Measurements from ENCODE around the gene OTULIN. TPM values are rescaled to one million over a fixed set of nuclear protein-coding genes. Genes with fewer than 3 reads are reported as not detected.
A peak's percentile ranks its signal among the peaks of the same experiment; 100 is the strongest.

Gene OTULIN
- total and polyA plus RNA-seq, 2 experiments from 2014 or later = 12.8 to 24.4 TPM

DNA sequence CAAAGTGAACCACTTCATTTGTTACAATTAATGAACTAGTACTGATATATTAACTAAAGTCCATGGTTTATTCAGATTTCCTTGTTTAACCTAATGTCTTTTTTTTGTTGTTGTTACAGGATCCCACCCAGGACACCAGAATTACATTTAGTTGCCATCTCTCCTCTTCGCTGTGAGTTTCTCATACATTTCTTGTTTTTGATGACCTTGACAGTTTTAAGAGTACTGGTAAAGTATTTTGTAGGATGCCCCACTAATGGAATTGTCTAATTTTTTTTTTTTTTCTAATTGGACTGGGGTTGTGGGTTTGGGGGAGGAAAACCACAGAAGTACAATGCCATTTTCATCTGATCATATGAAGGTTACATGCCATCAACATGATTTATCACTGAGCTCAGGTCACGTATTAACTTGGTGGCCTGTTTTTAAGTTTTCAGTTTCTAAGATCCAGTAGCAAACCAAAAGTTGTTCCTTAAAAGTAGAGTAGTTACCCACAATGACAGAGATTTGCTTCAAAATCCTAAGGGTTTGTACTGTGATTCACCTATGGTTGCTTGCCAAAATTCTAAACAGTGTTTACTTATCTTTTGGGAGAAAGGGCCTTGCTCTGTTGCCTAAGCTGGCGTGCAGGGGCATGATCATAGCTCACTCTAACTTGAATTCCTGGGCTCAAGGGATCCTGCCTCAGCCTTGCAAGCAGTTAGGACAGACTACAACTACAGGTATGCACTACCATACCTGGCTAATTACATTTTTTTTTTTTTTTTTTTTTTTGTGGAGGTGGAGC, 4.5 kb upstream of the OTULIN start:
- H3K4me2 ChIP-seq (ENCODE audit: unreplicated experiment) = peak overlapping the region; percentile 51
- TF ChIP-seq EZH2 (IDR thresholded peaks at IDR 0.05; ENCODE audit: insufficient read depth, poor library complexity, severe bottlenecking) = no peak
- TF ChIP-seq EZH2phosphoT487 (IDR thresholded peaks at IDR 0.05; ENCODE audit: insufficient read depth, low read depth) = no peak
- peaks cover 18% of the 10 kb centered on the region for H3K79me2 ChIP-seq (ENCODE audit: insufficient read depth)
- H3K9me2 ChIP-seq (ENCODE audit: insufficient read depth) = no peaks in the 10 kb centered on the region
- H3K27ac ChIP-seq = peak overlapping the region; percentile 39
- DNase-seq = peak; percentile 88
- H3K9me3 ChIP-seq (ENCODE audit: low read depth) = no peaks in the 10 kb centered on the region
- 61 to 76% methylated on average over 3 of the region's 3 CpGs for WGBS, 2 experiments (ENCODE audit: low coverage in 1 of 2, low lambda C conversion rate in 2 of 2, missing lambda C conversion rate in 2 of 2)
- no peak overlapping the region for H2AFZ ChIP-seq
- H3K36me3 ChIP-seq (ENCODE audit: low read depth) = no peaks in the 10 kb centered on the region
- H3K4me1 ChIP-seq (ENCODE audit: insufficient read depth) = peaks cover 24% of the 10 kb centered on the region
- no peaks in the 10 kb centered on the region for H3K27me3 ChIP-seq (replicated peaks; ENCODE audit: insufficient read depth)
- no peaks in the 10 kb centered on the region for H4K20me1 ChIP-seq (ENCODE audit: insufficient read depth)
- no peak overlapping the region for H3K9ac ChIP-seq
- H3F3A ChIP-seq (ENCODE audit: insufficient read depth) = peaks cover 32% of the 10 kb centered on the region
- no peak overlapping the region for H3K4me3 ChIP-seq
- in situ Hi-C loops (cut with MboI) = no loop called here

- Histone ChIP-seq H4K20me1 (ENCODE audit: insufficient read depth) (no peaks in the 10 kb centered on the region; the same call in 1 of the 2 replicates), H3K79me2 (ENCODE audit: insufficient read depth) (peaks cover 26% of the 10 kb centered on the region), H3K9me2 (ENCODE audit: insufficient read depth) (no peaks in the 10 kb centered on the region), H2AFZ (no peak overlapping the region), H3K4me3 (no peak overlapping the region), H3K9me3 (ENCODE audit: low read depth) (no peaks in the 10 kb centered on the region), H3K4me2 (ENCODE audit: unreplicated experiment) (no peak overlapping the region), H3K9ac (no peak overlapping the region), H3K4me1 (ENCODE audit: insufficient read depth) (peaks cover 27% of the 10 kb centered on the region), H3K27ac (peak overlapping the region; percentile 39; the same call in 1 of the 2 replicates), H3K27me3 (replicated peaks; ENCODE audit: insufficient read depth) (no peaks in the 10 kb centered on the region), H3K36me3 (ENCODE audit: low read depth) (no peaks in the 10 kb centered on the region), H3F3A (ENCODE audit: insufficient read depth) (peaks cover 32% of the 10 kb centered on the region)
- WGBS, 2 experiments (ENCODE audit: low coverage in 1 of 2, low lambda C conversion rate in 2 of 2, missing lambda C conversion rate in 2 of 2) = 40 to 45% methylated on average over 2 of the region's 2 CpGs
- in situ Hi-C loops (cut with MboI) = no loop called here
- TF ChIP-seq EZH2phosphoT487 (IDR thresholded peaks at IDR 0.05; ENCODE audit: insufficient read depth, low read depth) = no peak
- no peak for TF ChIP-seq EZH2 (IDR thresholded peaks at IDR 0.05; ENCODE audit: insufficient read depth, poor library complexity, severe bottlenecking)
- no peak for DNase-seq
Observed at GRCh38 chr5:14660833-14661232, 3.7 kb upstream of the OTULIN start.

GRCh38 chr5:14662721-14663260, 1.7 kb upstream of the OTULIN start:
- Histone ChIP-seq H3K9me2 (ENCODE audit: insufficient read depth) (no peaks in the 10 kb centered on the region), H3K36me3 (ENCODE audit: low read depth) (no peaks in the 10 kb centered on the region), H3K9ac (no peak overlapping the region), H3K79me2 (ENCODE audit: insufficient read depth) (peaks cover 46% of the 10 kb centered on the region), H4K20me1 (ENCODE audit: insufficient read depth) (no peaks in the 10 kb centered on the region; the same call in 1 of the 2 replicates), H3K27ac (no peak overlapping the region), H3K4me3 (peak overlapping the region; percentile 82; the same call in 1 of the 2 replicates), H3K9me3 (ENCODE audit: low read depth) (no peaks in the 10 kb centered on the region), H3K4me2 (ENCODE audit: unreplicated experiment) (peak overlapping the region; percentile 88), H3K27me3 (replicated peaks; ENCODE audit: insufficient read depth) (no peaks in the 10 kb centered on the region), H3F3A (ENCODE audit: insufficient read depth) (peaks cover 32% of the 10 kb centered on the region), H3K4me1 (ENCODE audit: insufficient read depth) (peaks cover 40% of the 10 kb centered on the region), H2AFZ (no peak overlapping the region)
- TF ChIP-seq EZH2phosphoT487 (IDR thresholded peaks at IDR 0.05; ENCODE audit: insufficient read depth, low read depth) (no peak), EZH2 (IDR thresholded peaks at IDR 0.05; ENCODE audit: insufficient read depth, poor library complexity, severe bottlenecking) (no peak)
- DNase-seq = no peak
- 91 to 92% methylated on average over 7 of the region's 7 CpGs for WGBS, 2 experiments (ENCODE audit: low coverage in 1 of 2, low lambda C conversion rate in 2 of 2, missing lambda C conversion rate in 2 of 2)
- in situ Hi-C loops (cut with MboI) = no loop called here

DNA sequence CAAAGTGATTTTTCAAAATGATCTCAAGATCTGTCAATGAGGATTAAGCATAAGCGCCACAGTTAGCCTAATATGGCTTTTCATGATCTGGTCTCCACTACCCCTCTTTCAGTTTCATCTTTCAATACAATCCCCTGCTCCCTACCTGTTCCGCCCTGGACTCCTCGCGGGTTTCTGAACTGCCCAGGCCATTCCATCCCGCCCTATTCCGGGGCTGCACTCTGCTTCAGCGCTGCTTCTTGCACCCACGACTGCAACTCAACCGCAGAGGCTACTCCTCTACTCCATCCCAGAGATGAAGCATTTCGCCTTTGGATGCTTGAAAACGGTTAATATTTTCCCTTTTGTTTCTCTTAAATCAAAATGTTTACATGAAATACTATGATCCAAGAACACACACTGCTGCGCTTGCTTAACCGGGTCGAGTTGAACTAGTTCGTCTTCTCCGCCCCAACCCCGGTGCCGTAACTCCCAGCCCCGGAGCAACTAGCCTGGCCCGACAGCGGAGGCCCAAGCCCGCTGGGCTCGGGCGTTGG, 716 bp upstream of the OTULIN start:
- Histone ChIP-seq H3K27ac (peak overlapping the region; percentile 75), H2AFZ (peak overlapping the region; percentile 90), H3K79me2 (ENCODE audit: insufficient read depth) (peaks cover 56% of the 10 kb centered on the region), H3K9me2 (ENCODE audit: insufficient read depth) (no peaks in the 10 kb centered on the region), H3K36me3 (ENCODE audit: low read depth) (no peaks in the 10 kb centered on the region; the same call in 1 of the 2 replicates), H3K9ac (peak overlapping the region; percentile 80), H3K9me3 (ENCODE audit: low read depth) (no peaks in the 10 kb centered on the region), H3K4me3 (peak overlapping the region; percentile 82), H3K27me3 (replicated peaks; ENCODE audit: insufficient read depth) (no peaks in the 10 kb centered on the region), H4K20me1 (ENCODE audit: insufficient read depth) (no peaks in the 10 kb centered on the region; the same call in 1 of the 2 replicates), H3F3A (ENCODE audit: insufficient read depth) (peaks cover 32% of the 10 kb centered on the region), H3K4me1 (ENCODE audit: insufficient read depth) (peaks cover 40% of the 10 kb centered on the region), H3K4me2 (ENCODE audit: unreplicated experiment) (peak overlapping the region; percentile 88)
- in situ Hi-C loops (cut with MboI) = no loop called here
- TF ChIP-seq EZH2phosphoT487 (IDR thresholded peaks at IDR 0.05; ENCODE audit: insufficient read depth, low read depth) (no peak), EZH2 (IDR thresholded peaks at IDR 0.05; ENCODE audit: insufficient read depth, poor library complexity, severe bottlenecking) (no peak)
- WGBS, 2 experiments (ENCODE audit: low coverage in 1 of 2, low lambda C conversion rate in 2 of 2, missing lambda C conversion rate in 2 of 2) = 1 to 3% methylated on average over 23 to 24 of the region's 24 CpGs
- DNase-seq = peak; percentile 63

Data from GM23248 (cell line).